Right lung (tissue), 5 donors: Measurements from ENCODE around the gene SPC24. TPM values are rescaled to one million over a fixed set of nuclear protein-coding genes. Genes with fewer than 3 reads are reported as not detected.
A peak's percentile ranks its signal among the peaks of the same experiment; 100 is the strongest.
"Not testable (repeated sequence)": the region's sequence is repeated elsewhere in the genome, so short reads cannot be mapped to it uniquely, and the experiment has no call there.

Experiments used
- DNase-seq, 2 donors: peaks; one replicate each; pipeline ENCODE4 v3.0.0-alpha.2; 2013
- polyA plus RNA-seq, 5 donors: library from polyadenylated mRNA; unstranded; fragments of 120-200 nt; gene quantifications; one replicate each; pipeline versions ENCODE4 v1.2.1 to v1.2.3, GENCODE V29; 2013; ENCODE audit warnings: inconsistent platforms in 1 of 5, low replicate concordance in 1 of 5; ENCODE audit not compliant: insufficient read length in 5 of 5, insufficient read depth in 1 of 5

SPC24 gene
- polyA plus RNA-seq, 5 donors = 15.4 to 34.8 (median 24.9) TPM

DNA sequence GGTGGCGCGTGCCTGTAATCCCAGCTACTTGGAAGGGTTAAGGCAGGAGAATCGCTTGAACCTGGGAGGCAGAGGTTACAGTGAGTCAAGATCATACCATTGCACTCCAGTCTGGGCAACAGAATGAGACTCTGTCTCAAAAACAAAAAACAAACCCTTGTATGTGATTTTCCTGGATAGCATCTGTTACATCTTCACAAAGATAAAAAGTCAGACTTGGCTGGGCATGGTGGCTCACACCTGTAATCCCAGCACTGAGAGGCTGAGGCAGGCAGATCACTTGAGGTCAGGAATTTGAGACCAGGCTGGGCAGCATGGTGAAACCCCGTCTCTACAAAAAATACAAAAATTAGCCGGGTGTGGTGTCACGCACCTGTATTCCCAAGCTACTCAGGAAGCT, 58.2 kb downstream of the SPC24 start:
- DNase-seq = not testable (repeated sequence)

DNA sequence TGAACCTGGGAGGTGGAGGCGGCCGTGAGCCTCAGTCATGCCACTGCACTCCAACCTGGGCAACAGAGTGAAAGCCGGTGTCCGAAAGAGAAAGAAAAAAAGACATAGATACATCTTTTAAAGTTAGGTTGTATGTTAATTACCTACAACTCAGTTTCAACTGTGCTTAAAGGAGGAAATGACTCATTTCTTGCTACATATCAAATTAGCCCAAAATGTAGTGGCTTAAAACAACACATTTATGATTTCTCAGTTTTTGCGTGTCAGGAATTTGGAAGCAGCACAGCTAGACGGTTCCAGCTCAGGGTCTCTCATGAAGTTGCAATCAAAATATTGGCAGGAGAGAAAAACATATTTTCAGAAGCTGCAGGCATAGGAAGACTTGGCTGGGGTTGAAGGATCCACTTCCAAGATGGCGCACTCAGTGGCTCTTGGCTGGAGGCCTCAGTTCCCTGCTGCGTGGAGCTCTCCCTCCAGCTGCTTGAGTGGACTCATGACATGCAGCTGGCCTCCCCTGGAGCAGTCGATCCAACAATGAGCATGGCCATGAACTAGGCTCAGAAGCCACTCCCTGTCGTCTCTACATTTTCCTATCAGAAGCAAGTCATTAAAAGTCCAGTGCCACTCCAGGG, 59.3 kb downstream of the SPC24 start:
- DNase-seq = peak in 1 of 2 donors; percentile 75

Other genes with a start within 250 kb of the SPC24 start
- gene YIPF2, start 227.1 kb downstream of the SPC24 start, polyA plus RNA-seq = 10 to 100 TPM; 27.4 to 49.1 (median 38.6) TPM
- 10 to 100 TPM; 20.1 to 28.1 (median 23.9) TPM for gene TIMM29, start 227.0 kb downstream of the SPC24 start, polyA plus RNA-seq
- 100 to 1,000 TPM; 119 to 173 (median 124) TPM for gene SMARCA4, start 194.8 kb downstream of the SPC24 start, polyA plus RNA-seq
- gene LDLR, start 66.3 kb downstream of the SPC24 start, polyA plus RNA-seq = 10 to 100 TPM; 11.1 to 39.2 (median 23.0) TPM
- gene KANK2, start 41.8 kb upstream of the SPC24 start, polyA plus RNA-seq = 100 to 1,000 TPM; 218 to 306 (median 249) TPM
- 1 to 10 TPM in 2 of 5 donors, under 1 TPM in 3; 0.41 to 1.2 (median 0.81) TPM for gene ANGPTL8, start 83.8 kb upstream of the SPC24 start, polyA plus RNA-seq
- 10 to 100 TPM; 55.4 to 95.2 (median 77.7) TPM for gene DOCK6, start 106.7 kb upstream of the SPC24 start, polyA plus RNA-seq
- under 1 TPM in 1 of 5 donors, not detected in 4; 0.17 TPM for gene TSPAN16, start 140.4 kb upstream of the SPC24 start, polyA plus RNA-seq
- 10 to 100 TPM; 13.6 to 22.3 (median 16.6) TPM for gene RAB3D, start 183.9 kb upstream of the SPC24 start, polyA plus RNA-seq
- 10 to 100 TPM; 66.0 to 99.0 (median 79.6) TPM for gene TMEM205, start 190.5 kb upstream of the SPC24 start, polyA plus RNA-seq
- gene CCDC159, start 190.7 kb upstream of the SPC24 start, polyA plus RNA-seq = 10 to 100 TPM; 34.9 to 52.9 (median 45.6) TPM
- gene PLPPR2, start 199.7 kb upstream of the SPC24 start, polyA plus RNA-seq = 10 to 100 TPM; 16.2 to 32.3 (median 22.1) TPM
- 1 to 10 TPM; 2.0 to 3.5 (median 2.2) TPM for gene SWSAP1, start 218.9 kb upstream of the SPC24 start, polyA plus RNA-seq
- 10 to 100 TPM; 22.1 to 32.5 (median 27.2) TPM for gene EPOR, start 228.5 kb upstream of the SPC24 start, polyA plus RNA-seq